Tongue (tissue), 3 donors: Measurements from ENCODE around the gene HSF2. TPM values are rescaled to one million over a fixed set of nuclear protein-coding genes. Genes with fewer than 3 reads are reported as not detected.
"Not testable (repeated sequence)": the region's sequence is repeated elsewhere in the genome, so short reads cannot be mapped to it uniquely, and the experiment has no call there.

Experiments used
- DNase-seq: peaks from one replicate; pipeline ENCODE4 v3.0.0-alpha.2; 2015
- small RNA-seq: library from RNA; depleted of rRNA; stranded (forward); fragments of <200 nt; gene quantifications from one replicate; pipeline ENCODE3, GENCODE V24; 2014; ENCODE audit warnings: low replicate concordance
- total RNA-seq: library from RNA; depleted of rRNA; stranded (reverse); fragments of >200 nt; gene quantifications from one replicate; pipeline ENCODE4 v1.2.3, GENCODE V29; 2014

HSF2 gene
- total RNA-seq, 1 donor from 2014 or later: 106 TPM

GRCh38 chr6:122454673-122455072 is 55.2 kb downstream of the HSF2 start:
- DNase-seq: no peak

GRCh38 chr6:122455116-122455515 is 55.7 kb downstream of the HSF2 start:
- not testable (repeated sequence) for DNase-seq

GRCh38 chr6:122458087-122458486 is 58.6 kb downstream of the HSF2 start:
- no peak for DNase-seq

GRCh38 chr6:122459240-122459639 is 59.8 kb downstream of the HSF2 start:
- DNase-seq: peak; percentile 33

- DNase-seq: not testable (repeated sequence)
Measured at GRCh38 chr6:122459865-122460416, 60.5 kb downstream of the HSF2 start.

GRCh38 chr6:122461885-122462284 is 62.4 kb downstream of the HSF2 start:
- DNase-seq: no peak

- peak; percentile 99 for DNase-seq
Measured at GRCh38 chr6:122471107-122472021, 71.9 kb downstream of the HSF2 start, which contains the start of gene SERINC1. Gene SERINC1, minus strand, starts transcription at chr6:122471807. Its CDS starts 70 bp downstream, at chr6:122471737.

GRCh38 chr6:122472022-122472340 is 72.5 kb downstream of the HSF2 start:
- DNase-seq: no peak

- DNase-seq: peak; percentile 24
Measured at GRCh38 chr6:122476131-122476530, 76.7 kb downstream of the HSF2 start.

- DNase-seq: no peak
Measured at GRCh38 chr6:122482750-122483080, 83.3 kb downstream of the HSF2 start.

Small RNAs within 50 kb of the gene (small RNA-seq; reads per million reads assigned to genes)
- gene Z99129.1: not detected

Other genes with a start within 250 kb of the HSF2 start
- gene SERINC1, start 72.2 kb downstream of the HSF2 start, total RNA-seq: 244 TPM
- 7.1 TPM for gene PKIB, start 210.8 kb downstream of the HSF2 start, total RNA-seq